COR-L47 (cell line): ENCODE measurements around the gene OR4F29.
"Not testable (repeated sequence)": the region's sequence is repeated elsewhere in the genome, so short reads cannot be mapped to it uniquely, and the experiment has no call there.

Experiments used
- DNase-seq: peaks from one replicate; lab custom pipeline; 2025; lab: John Stamatoyannopoulos, UW

OR4F29 gene

GRCh38 chr1:451578-451977, at the start of gene OR4F29:
Gene OR4F29 (minus strand): TSS chr1:451678. CDS start chr1:451678, 0 bp downstream.
- not testable (repeated sequence) for DNase-seq
